Measurements from ENCODE around the gene SELENOO.
"Not testable (repeated sequence)": the region's sequence is repeated elsewhere in the genome, so short reads cannot be mapped to it uniquely, and the experiment has no call there.

SELENOO gene

GRCh38 chr22:50161508-50162390 is 39.1 kb upstream of the SELENOO start:
- in situ Hi-C loops (cut with MboI; ENCODE audit: low pct_unique_long_range_greater_than_20kb, low sequenced_read_pairs, unreplicated experiment): no loop called here
- TF ChIP-seq CTCF (IDR thresholded peaks at IDR 0.05; ENCODE audit: extremely low read depth, insufficient read depth, missing control alignments): no peak
- no peak for DNase-seq (ENCODE audit: low spot score)

- no peak for DNase-seq (ENCODE audit: low spot score)
- TF ChIP-seq CTCF (IDR thresholded peaks at IDR 0.05; ENCODE audit: extremely low read depth, insufficient read depth, missing control alignments): no peak
- in situ Hi-C loops (cut with MboI; ENCODE audit: low pct_unique_long_range_greater_than_20kb, low sequenced_read_pairs, unreplicated experiment): no loop called here
Observed at GRCh38 chr22:50162391-50162956, 38.3 kb upstream of the SELENOO start.

- TF ChIP-seq CTCF (IDR thresholded peaks at IDR 0.05; ENCODE audit: extremely low read depth, insufficient read depth, missing control alignments): no peak
- DNase-seq (ENCODE audit: low spot score): no peak
- in situ Hi-C loops (cut with MboI; ENCODE audit: low pct_unique_long_range_greater_than_20kb, low sequenced_read_pairs, unreplicated experiment): no loop called here
Observed at GRCh38 chr22:50165436-50166123, 35.2 kb upstream of the SELENOO start.

GRCh38 chr22:50167689-50168489 is 32.9 kb upstream of the SELENOO start:
- no peak for TF ChIP-seq CTCF (IDR thresholded peaks at IDR 0.05; ENCODE audit: extremely low read depth, insufficient read depth, missing control alignments)
- no peak for DNase-seq (ENCODE audit: low spot score)
- in situ Hi-C loops (cut with MboI; ENCODE audit: low pct_unique_long_range_greater_than_20kb, low sequenced_read_pairs, unreplicated experiment): no loop called here

GRCh38 chr22:50168490-50169180 is 32.2 kb upstream of the SELENOO start:
- DNase-seq (ENCODE audit: low spot score); in situ Hi-C loops (cut with MboI; ENCODE audit: low pct_unique_long_range_greater_than_20kb, low sequenced_read_pairs, unreplicated experiment): not testable (repeated sequence)

GRCh38 chr22:50169181-50169759 is 31.5 kb upstream of the SELENOO start:
- TF ChIP-seq CTCF (IDR thresholded peaks at IDR 0.05; ENCODE audit: extremely low read depth, insufficient read depth, missing control alignments): no peak
- no peak for DNase-seq (ENCODE audit: low spot score)
- in situ Hi-C loops (cut with MboI; ENCODE audit: low pct_unique_long_range_greater_than_20kb, low sequenced_read_pairs, unreplicated experiment): no loop called here

All from GM13977 (cell line).